Karpas-422 (cell line): ENCODE data around the gene SGCD. TPM values are rescaled to one million over a fixed set of nuclear protein-coding genes. Genes with fewer than 3 reads are reported as not detected.

Experiments used
- DNase-seq: peaks from one replicate; pipeline ENCODE4 v3.0.0-alpha.2; 2015
- H2AFZ ChIP-seq: fragments of 200-600 bp; sonication (generic); 2 replicates; pipeline ENCODE4 v1.6.1; 2014; ENCODE audit warnings: antibody characterized with exemption, low read length, mixed read lengths
- H3K27ac ChIP-seq: fragments of 200-600 bp; sonication (generic); 2 replicates; pipeline ENCODE4 v1.5.1; 2014; ENCODE audit warnings: mild to moderate bottlenecking, low read length, moderate library complexity
- H3K27me3 ChIP-seq: fragments of 200-600 bp; sonication (generic); 2 replicates; pipeline ENCODE4 v1.6.1; 2014; ENCODE audit warnings: low read length, mixed read lengths
- H3K36me3 ChIP-seq: fragments of 200-600 bp; sonication (generic); 2 replicates; pipeline ENCODE4 v1.6.1; 2014; ENCODE audit warnings: low read length, mixed read lengths; ENCODE audit not compliant: insufficient read depth
- H3K4me1 ChIP-seq: fragments of 200-600 bp; sonication (generic); 2 replicates; pipeline ENCODE4 v1.6.1; 2014; ENCODE audit warnings: mild to moderate bottlenecking, low read length, mixed read lengths
- H3K4me2 ChIP-seq: fragments of 200-600 bp; sonication (generic); 2 replicates; pipeline ENCODE4 v1.6.1; 2014; ENCODE audit warnings: low read length, low read depth, mild to moderate bottlenecking; ENCODE audit not compliant: poor library complexity, severe bottlenecking
- H3K4me3 ChIP-seq: fragments of 200-600 bp; sonication (generic); 2 replicates; pipeline ENCODE4 v1.5.1; 2014; ENCODE audit warnings: mild to moderate bottlenecking, antibody characterized with exemption, low read length, mixed read lengths
- H3K79me2 ChIP-seq: fragments of 200-600 bp; sonication (generic); 2 replicates; pipeline ENCODE4 v1.6.1; 2014; ENCODE audit warnings: mild to moderate bottlenecking, low read length, mixed read lengths
- H3K9ac ChIP-seq: fragments of 200-600 bp; sonication (generic); 2 replicates; pipeline ENCODE4 v1.6.0; 2014; ENCODE audit warnings: low read length
- H3K9me2 ChIP-seq: fragments of 200-600 bp; sonication (generic), shearing (Covaris generic); replicated peaks from 2 replicates; pipeline ENCODE4 v1.6.0; 2014; ENCODE audit warnings: mild to moderate bottlenecking, low read length, moderate library complexity; ENCODE audit not compliant: insufficient read depth
- H3K9me3 ChIP-seq: fragments of 300-700, 200-600 bp; sonication (generic); 2 replicates; pipeline ENCODE4 v1.6.1; 2014; ENCODE audit warnings: low read length, mixed read lengths
- H4K20me1 ChIP-seq: fragments of 200-600 bp; sonication (generic); 2 replicates; pipeline ENCODE4 v1.6.1; 2014; ENCODE audit warnings: mild to moderate bottlenecking, antibody characterized with exemption, low read length, low read depth; ENCODE audit not compliant: insufficient read depth
- total RNA-seq: library from RNA; depleted of rRNA; stranded (reverse); fragments of >200 nt; shearing (Covaris generic); gene quantifications from 2 replicates; pipeline ENCODE4 v1.2.3, GENCODE V29; 2014; ENCODE audit warnings: low replicate concordance

SGCD gene
- total RNA-seq, 1 experiment from 2014 or later: not detected

- Histone ChIP-seq H3K36me3 (no peaks in the 10 kb centered on the region), H3K4me1 (no peaks in the 10 kb centered on the region), H4K20me1 (no peaks in the 10 kb centered on the region), H3K9ac (no peak overlapping the region), H3K27me3 (no peaks in the 10 kb centered on the region), H2AFZ (no peak overlapping the region), H3K4me2 (no peak overlapping the region), H3K79me2 (no peaks in the 10 kb centered on the region), H3K4me3 (no peak overlapping the region), H3K9me2 (no peaks in the 10 kb centered on the region), H3K27ac (no peak overlapping the region), H3K9me3 (no peaks in the 10 kb centered on the region)
- no peak for DNase-seq
Observed at GRCh38 chr5:156328161-156328560, 1.2 kb downstream of the SGCD start.

- Histone ChIP-seq H3K27ac (no peak overlapping the region), H3K36me3 (no peaks in the 10 kb centered on the region), H3K9me2 (no peaks in the 10 kb centered on the region), H3K4me3 (no peak overlapping the region), H3K27me3 (no peaks in the 10 kb centered on the region), H4K20me1 (no peaks in the 10 kb centered on the region), H2AFZ (no peak overlapping the region), H3K9me3 (no peaks in the 10 kb centered on the region), H3K4me1 (no peaks in the 10 kb centered on the region), H3K79me2 (no peaks in the 10 kb centered on the region), H3K9ac (no peak overlapping the region), H3K4me2 (no peak overlapping the region)
- no peak for DNase-seq
Observed at GRCh38 chr5:156328766-156329165, 1.8 kb downstream of the SGCD start.

- Histone ChIP-seq H3K4me3 (no peak overlapping the region), H3K9me3 (no peaks in the 10 kb centered on the region), H3K9ac (no peak overlapping the region), H3K4me1 (no peaks in the 10 kb centered on the region), H4K20me1 (no peaks in the 10 kb centered on the region), H3K9me2 (no peaks in the 10 kb centered on the region), H3K79me2 (no peaks in the 10 kb centered on the region), H3K27me3 (no peaks in the 10 kb centered on the region), H3K27ac (no peak overlapping the region), H2AFZ (no peak overlapping the region), H3K4me2 (no peak overlapping the region), H3K36me3 (no peaks in the 10 kb centered on the region)
- no peak for DNase-seq
Observed at GRCh38 chr5:156329171-156329611, 2.2 kb downstream of the SGCD start.

GRCh38 chr5:156330141-156330870 lies 3.3 kb downstream of the SGCD start:
- no peak overlapping the region for H3K9ac ChIP-seq
- no peak overlapping the region for H3K4me2 ChIP-seq
- no peaks in the 10 kb centered on the region for H3K79me2 ChIP-seq
- H3K9me3 ChIP-seq: no peaks in the 10 kb centered on the region
- no peaks in the 10 kb centered on the region for H3K9me2 ChIP-seq
- DNase-seq: no peak
- H3K4me1 ChIP-seq: no peaks in the 10 kb centered on the region
- H2AFZ ChIP-seq: no peak overlapping the region
- H3K4me3 ChIP-seq: no peak overlapping the region
- no peaks in the 10 kb centered on the region for H4K20me1 ChIP-seq
- no peaks in the 10 kb centered on the region for H3K27me3 ChIP-seq
- no peaks in the 10 kb centered on the region for H3K36me3 ChIP-seq
- H3K27ac ChIP-seq: no peak overlapping the region

- Histone ChIP-seq H3K27ac (no peak overlapping the region), H3K79me2 (no peaks in the 10 kb centered on the region), H2AFZ (no peak overlapping the region), H3K4me3 (no peak overlapping the region), H3K9ac (no peak overlapping the region), H3K36me3 (no peaks in the 10 kb centered on the region), H3K4me1 (no peaks in the 10 kb centered on the region), H3K9me2 (no peaks in the 10 kb centered on the region), H4K20me1 (no peaks in the 10 kb centered on the region), H3K27me3 (no peaks in the 10 kb centered on the region), H3K4me2 (no peak overlapping the region), H3K9me3 (no peaks in the 10 kb centered on the region)
- DNase-seq: no peak
Observed at GRCh38 chr5:156331181-156331580, 4.2 kb downstream of the SGCD start.

- no peaks in the 10 kb centered on the region for H3K9me3 ChIP-seq
Observed at GRCh38 chr5:156331845-156332244, 4.9 kb downstream of the SGCD start.

GRCh38 chr5:156332245-156332644 lies 5.3 kb downstream of the SGCD start:
- H3K79me2 ChIP-seq: no peaks in the 10 kb centered on the region
- no peaks in the 10 kb centered on the region for H4K20me1 ChIP-seq
- DNase-seq: no peak
- no peaks in the 10 kb centered on the region for H3K9me2 ChIP-seq
- H3K9me3 ChIP-seq: no peaks in the 10 kb centered on the region
- no peaks in the 10 kb centered on the region for H3K4me1 ChIP-seq
- no peaks in the 10 kb centered on the region for H3K36me3 ChIP-seq
- H2AFZ ChIP-seq: no peak overlapping the region
- no peak overlapping the region for H3K4me3 ChIP-seq
- no peak overlapping the region for H3K4me2 ChIP-seq
- H3K9ac ChIP-seq: no peak overlapping the region
- no peak overlapping the region for H3K27ac ChIP-seq
- no peaks in the 10 kb centered on the region for H3K27me3 ChIP-seq

More at GRCh38 chr5:156331845-156332244, 4.9 kb downstream of the SGCD start:
- Histone ChIP-seq H3K79me2 (no peaks in the 10 kb centered on the region), H4K20me1 (no peaks in the 10 kb centered on the region), H2AFZ (no peak overlapping the region), H3K27ac (no peak overlapping the region), H3K4me2 (no peak overlapping the region), H3K9ac (no peak overlapping the region), H3K4me1 (no peaks in the 10 kb centered on the region), H3K27me3 (no peaks in the 10 kb centered on the region), H3K36me3 (no peaks in the 10 kb centered on the region), H3K4me3 (no peak overlapping the region), H3K9me2 (no peaks in the 10 kb centered on the region)
- no peak for DNase-seq

- DNase-seq: no peak
- Histone ChIP-seq H3K9me2 (no peaks in the 10 kb centered on the region), H3K4me3 (no peak overlapping the region), H3K9ac (no peak overlapping the region), H3K36me3 (no peaks in the 10 kb centered on the region), H2AFZ (no peak overlapping the region), H3K27ac (no peak overlapping the region), H3K4me2 (no peak overlapping the region), H3K9me3 (no peaks in the 10 kb centered on the region), H3K4me1 (no peaks in the 10 kb centered on the region), H3K27me3 (no peaks in the 10 kb centered on the region), H3K79me2 (no peaks in the 10 kb centered on the region), H4K20me1 (no peaks in the 10 kb centered on the region)
Observed at GRCh38 chr5:156339139-156339841, 12.3 kb downstream of the SGCD start.
